Tibial nerve (tissue), 4 donors: ENCODE data around the gene PDZD8. TPM values are rescaled to one million over a fixed set of nuclear protein-coding genes. Genes with fewer than 3 reads are reported as not detected.
"Not testable (repeated sequence)": the region's sequence is repeated elsewhere in the genome, so short reads cannot be mapped to it uniquely, and the experiment has no call there.

Experiments
- DNase-seq, 2 donors: peaks; one replicate each; pipeline ENCODE4 v3.0.0-alpha.2; 2019; ENCODE audit warnings: low spot score in 2 of 2
- H3K27ac ChIP-seq, 4 donors: fragments of 200-600 bp; sonication (generic) in 3 of 4; one replicate each; pipeline ENCODE4 v1.5.1; 2017 to 2019; ENCODE audit warnings: mild to moderate bottlenecking in 1 of 4
- H3K27me3 ChIP-seq, 2 donors: fragments of 200-600 bp; sonication (generic) in 1 of 2; one replicate each; pipeline versions ENCODE4 v1.5.1 to v1.6.0; 2017 to 2019
- H3K36me3 ChIP-seq, 3 donors: fragments of 200-600 bp; sonication (generic); one replicate each; pipeline ENCODE4 v1.5.1; 2018 to 2019
- H3K4me1 ChIP-seq, 4 donors: fragments of 200-600 bp; sonication (generic) in 3 of 4; one replicate each; pipeline ENCODE4 v1.5.1; 2017 to 2019
- H3K4me3 ChIP-seq, 4 donors: fragments of 200-600 bp; sonication (generic) in 3 of 4; one replicate each; pipeline ENCODE4 v1.5.1; 2017 to 2019; ENCODE audit warnings: mild to moderate bottlenecking in 1 of 4, moderate library complexity in 1 of 4
- H3K9me3 ChIP-seq, 4 donors: fragments of 200-600 bp; sonication (generic) in 3 of 4; one replicate each; pipeline ENCODE4 v1.5.1; 2017 to 2019
- EP300 ChIP-seq, 2 donors: sonication (generic); formaldehyde crosslinking; IDR thresholded peaks; one replicate each; pipeline ENCODE4 v1.6.1; 2017; ENCODE audit warnings: antibody characterized with exemption in 2 of 2, mild to moderate bottlenecking in 1 of 2
- POLR2A ChIP-seq, 2 donors: fragments of 450-650 bp; IDR thresholded peaks; one replicate each; pipeline ENCODE4 v1.6.1; 2017; ENCODE audit warnings: antibody characterized with exemption in 2 of 2, mild to moderate bottlenecking in 2 of 2, moderate library complexity in 2 of 2
- WGBS, 2 donors: methylation state at CpG; one replicate each; pipeline ENCODE4 v1.1.5; 2018; 5-methylcytosine and 5-hydroxymethylcytosine counted together
- total RNA-seq, 4 donors: library from RNA; depleted of rRNA; stranded (reverse); fragments of >200 nt; gene quantifications; one replicate each; pipeline ENCODE4 v1.1.0, GENCODE V29; 2016
- TF ChIP-seq, protein P1 (sequence below), 5 experiments: fragments of 200-600 bp in 3 of 5; fragments of 450-650 bp in 2 of 5; sonication (generic) in 3 of 5; IDR thresholded peaks; one replicate each; pipeline ENCODE4 v1.5.1; 2016 to 2019; ENCODE audit warnings: antibody characterized with exemption in 5 of 5, mild to moderate bottlenecking in 3 of 5, moderate library complexity in 2 of 5

Gene PDZD8
- total RNA-seq, 4 donors from 2014 or later = 29.4 to 33.3 (median 31.7) TPM

DNA sequence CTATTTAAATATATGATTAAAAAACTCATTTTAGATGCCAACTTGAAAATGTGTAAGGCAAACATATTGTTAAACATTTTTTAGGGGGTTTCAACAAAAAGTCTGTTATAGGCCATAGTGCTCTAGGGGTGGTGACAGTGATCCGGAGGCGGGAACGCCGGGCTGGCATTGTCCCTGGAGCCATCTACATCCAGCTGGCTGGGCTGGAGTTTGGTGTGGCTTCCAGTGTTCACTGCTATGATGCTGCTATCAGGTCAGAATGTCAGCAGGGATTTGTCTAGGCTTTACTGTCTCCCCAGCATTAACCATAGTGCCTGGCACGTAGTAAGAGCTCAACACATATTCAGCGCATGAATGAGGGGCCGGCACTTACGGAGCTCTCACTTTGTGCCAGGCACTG, 136.2 kb downstream of the PDZD8 start:
- no peak for DNase-seq

DNA sequence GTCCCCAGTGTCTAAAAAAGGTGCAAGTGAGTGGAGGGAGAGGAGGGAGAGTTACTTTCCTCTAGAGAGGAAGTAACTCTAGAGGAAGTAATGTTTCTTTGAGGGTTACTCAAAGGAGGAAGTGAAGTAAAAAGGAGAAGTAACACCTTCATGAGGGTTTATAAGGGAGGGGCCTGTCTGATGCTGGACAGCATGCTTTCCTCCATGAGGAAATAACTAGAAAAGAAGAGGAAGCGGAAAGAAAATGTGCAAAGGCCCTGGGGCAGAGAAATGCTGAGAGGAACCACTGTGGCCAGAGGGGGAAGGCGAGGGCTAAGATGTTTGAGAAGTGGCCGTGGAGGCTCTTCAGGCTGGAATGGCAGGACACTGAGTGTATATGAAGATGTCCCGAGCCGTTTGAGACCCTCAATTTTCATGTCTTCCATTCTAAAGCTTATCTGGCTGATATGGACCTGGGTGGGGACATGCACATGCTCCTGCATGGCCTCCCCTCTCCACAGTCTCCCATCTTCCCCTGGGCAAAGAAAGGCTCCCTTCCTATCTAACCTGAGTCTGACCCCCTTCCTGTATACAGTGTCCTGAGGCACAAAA, 137.7 kb downstream of the PDZD8 start:
- H3K27me3 ChIP-seq = peaks cover 0 to 36% of the 10 kb centered on the region in 2 donors
- TF ChIP-seq, protein P1, sequence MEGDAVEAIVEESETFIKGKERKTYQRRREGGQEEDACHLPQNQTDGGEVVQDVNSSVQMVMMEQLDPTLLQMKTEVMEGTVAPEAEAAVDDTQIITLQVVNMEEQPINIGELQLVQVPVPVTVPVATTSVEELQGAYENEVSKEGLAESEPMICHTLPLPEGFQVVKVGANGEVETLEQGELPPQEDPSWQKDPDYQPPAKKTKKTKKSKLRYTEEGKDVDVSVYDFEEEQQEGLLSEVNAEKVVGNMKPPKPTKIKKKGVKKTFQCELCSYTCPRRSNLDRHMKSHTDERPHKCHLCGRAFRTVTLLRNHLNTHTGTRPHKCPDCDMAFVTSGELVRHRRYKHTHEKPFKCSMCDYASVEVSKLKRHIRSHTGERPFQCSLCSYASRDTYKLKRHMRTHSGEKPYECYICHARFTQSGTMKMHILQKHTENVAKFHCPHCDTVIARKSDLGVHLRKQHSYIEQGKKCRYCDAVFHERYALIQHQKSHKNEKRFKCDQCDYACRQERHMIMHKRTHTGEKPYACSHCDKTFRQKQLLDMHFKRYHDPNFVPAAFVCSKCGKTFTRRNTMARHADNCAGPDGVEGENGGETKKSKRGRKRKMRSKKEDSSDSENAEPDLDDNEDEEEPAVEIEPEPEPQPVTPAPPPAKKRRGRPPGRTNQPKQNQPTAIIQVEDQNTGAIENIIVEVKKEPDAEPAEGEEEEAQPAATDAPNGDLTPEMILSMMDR (IDR thresholded peaks at IDR 0.05) = no peak
- TF ChIP-seq EP300 (IDR thresholded peaks at IDR 0.05) (no peak), POLR2A (IDR thresholded peaks at IDR 0.05) (no peak)
- H3K36me3 ChIP-seq = no peaks in the 10 kb centered on the region
- WGBS, 2 donors = 81 to 84% methylated on average over 5 of the region's 5 CpGs
- no peak overlapping the region for H3K27ac ChIP-seq
- no peak overlapping the region for H3K4me3 ChIP-seq
- no peak for DNase-seq
- H3K9me3 ChIP-seq = no peaks in the 10 kb centered on the region
- peaks cover 0 to 16% (median 0%) of the 10 kb centered on the region in 4 donors for H3K4me1 ChIP-seq

More for the DNA sequence above, 136.2 kb downstream of the PDZD8 start:
- WGBS, 2 donors = 76 to 80% methylated on average over 6 to 8 of the region's 8 CpGs
- Histone ChIP-seq H3K27ac (no peak overlapping the region), H3K27me3 (peaks cover 0 to 51% of the 10 kb centered on the region in 2 donors), H3K9me3 (no peaks in the 10 kb centered on the region), H3K36me3 (no peaks in the 10 kb centered on the region), H3K4me3 (no peak overlapping the region), H3K4me1 (peaks cover 0 to 16% (median 0%) of the 10 kb centered on the region in 4 donors)
- TF ChIP-seq, protein P1 (IDR thresholded peaks at IDR 0.05) = no peak
- TF ChIP-seq POLR2A (IDR thresholded peaks at IDR 0.05) (no peak), EP300 (IDR thresholded peaks at IDR 0.05) (no peak)

DNA sequence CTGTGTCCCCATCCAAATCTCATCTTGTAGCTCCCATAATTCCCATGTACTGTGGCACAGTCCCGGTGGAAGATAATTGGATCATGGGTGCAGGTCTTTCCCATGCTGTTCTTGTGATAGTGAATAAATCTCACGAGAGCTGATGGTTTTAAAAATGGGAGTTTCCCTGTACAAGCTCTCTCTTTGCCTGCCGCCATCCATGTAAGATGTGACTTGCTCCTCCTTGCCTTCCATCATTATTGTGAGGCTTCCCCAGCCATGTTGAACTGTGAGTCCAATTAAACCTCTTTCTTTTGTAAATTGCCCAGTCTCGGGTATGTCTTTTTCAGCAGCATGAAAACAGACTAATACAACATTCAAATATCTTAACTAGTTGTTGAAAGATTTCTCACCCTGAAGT, 145.1 kb downstream of the PDZD8 start:
- H3K9me3 ChIP-seq, H3K36me3 ChIP-seq, DNase-seq, H3K4me1 ChIP-seq, H3K4me3 ChIP-seq, H3K27ac ChIP-seq: not testable (repeated sequence)
- H3K27me3 ChIP-seq = peaks cover 0 to 12% of the 10 kb centered on the region in 2 donors
- 92 to 97% methylated on average over 4 of the region's 4 CpGs for WGBS, 2 donors

DNA sequence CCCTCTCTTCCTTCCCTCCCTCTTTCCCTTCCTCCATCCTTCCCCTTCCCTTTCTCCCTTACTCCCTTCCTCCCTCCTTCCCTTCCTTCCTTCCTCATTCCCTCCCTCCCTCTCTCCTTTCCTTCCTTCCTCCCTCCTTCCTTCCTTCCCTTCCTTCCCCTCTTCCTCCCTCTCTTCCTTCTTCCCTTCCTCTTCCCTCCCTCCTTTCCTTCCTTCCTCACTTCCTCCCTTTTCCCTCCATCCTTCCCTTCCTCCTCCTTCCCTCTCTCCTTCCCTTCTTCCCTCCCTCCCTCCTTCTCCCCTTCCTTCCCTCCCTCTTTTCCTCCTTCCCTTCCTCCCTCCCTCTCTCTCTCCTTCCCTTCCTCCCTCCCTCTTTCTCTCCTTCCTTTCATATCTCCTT, 147.0 kb downstream of the PDZD8 start:
- DNase-seq = no peak
- peaks cover 0 to 12% of the 10 kb centered on the region in 2 donors for H3K27me3 ChIP-seq

More for the DNA sequence above, 147.0 kb downstream of the PDZD8 start:
- TF ChIP-seq, protein P1 (IDR thresholded peaks at IDR 0.05) = no peak
- TF ChIP-seq EP300 (IDR thresholded peaks at IDR 0.05) (no peak), POLR2A (IDR thresholded peaks at IDR 0.05) (no peak)
- no peaks in the 10 kb centered on the region for H3K9me3 ChIP-seq
- H3K4me1 ChIP-seq = no peaks in the 10 kb centered on the region
- H3K27ac ChIP-seq = no peak overlapping the region
- H3K36me3 ChIP-seq = no peaks in the 10 kb centered on the region
- H3K4me3 ChIP-seq = no peak overlapping the region

Other genes with a start within 250 kb of the PDZD8 start
- gene VAX1, start 237.2 kb downstream of the PDZD8 start, total RNA-seq = not detected
- not detected for gene KCNK18, start 178.0 kb downstream of the PDZD8 start, total RNA-seq
- under 1 TPM in 3 of 4 donors, not detected in 1; 0.20 to 0.42 (median 0.22) TPM for gene SLC18A2, start 134.3 kb downstream of the PDZD8 start, total RNA-seq
- gene EMX2, start 167.3 kb upstream of the PDZD8 start, total RNA-seq = 1 to 10 TPM in 2 of 4 donors, under 1 TPM in 2; 0.44 to 2.3 (median 1.1) TPM